Skeletal muscle satellite cell (primary cell): Measurements from ENCODE around the gene OXGR1.

Experiments used
- H3K27me3 ChIP-seq: 2 replicates; pipeline ENCODE4 v1.7.0; 2013; ENCODE audit warnings: low read length; ENCODE audit not compliant: control insufficient read depth, insufficient read depth
- H3K36me3 ChIP-seq: 2 replicates; pipeline ENCODE4 v1.7.0; 2013; ENCODE audit warnings: mild to moderate bottlenecking, control low read depth, low read length; ENCODE audit not compliant: insufficient read depth
- H3K4me1 ChIP-seq: 2 replicates; pipeline ENCODE4 v1.7.0; 2013; ENCODE audit warnings: low read length; ENCODE audit not compliant: control insufficient read depth, insufficient read depth
- H3K4me2 ChIP-seq: 2 replicates; pipeline ENCODE4 v1.7.0; 2013; ENCODE audit warnings: mild to moderate bottlenecking, low read length
- H3K4me3 ChIP-seq: 2 replicates; pipeline ENCODE4 v1.7.0; 2013; ENCODE audit warnings: low read length
- H3K9ac ChIP-seq: 2 replicates; pipeline ENCODE4 v1.7.0; 2013; ENCODE audit warnings: mild to moderate bottlenecking, low read depth, low read length, moderate library complexity
- H3K9me3 ChIP-seq: replicated peaks from 2 replicates; pipeline ENCODE4 v1.7.0; 2013; ENCODE audit warnings: mild to moderate bottlenecking, control low read depth, low read length

Gene OXGR1

GRCh38 chr13:97020194-97020593 is 25.9 kb upstream of the OXGR1 start:
- H3K4me2 ChIP-seq, result no peak overlapping the region
- no peak overlapping the region for H3K9ac ChIP-seq
- H3K4me3 ChIP-seq, result no peak overlapping the region
- no peaks in the 10 kb centered on the region for H3K36me3 ChIP-seq
- H3K4me1 ChIP-seq, result no peaks in the 10 kb centered on the region
- H3K27me3 ChIP-seq, result peaks cover 15% of the 10 kb centered on the region
- H3K9me3 ChIP-seq, result no peaks in the 10 kb centered on the region

GRCh38 chr13:97019236-97019635 is 25.0 kb upstream of the OXGR1 start:
- Histone ChIP-seq H3K36me3 (no peaks in the 10 kb centered on the region), H3K9ac (no peak overlapping the region), H3K9me3 (no peaks in the 10 kb centered on the region), H3K27me3 (peaks cover 15% of the 10 kb centered on the region), H3K4me2 (no peak overlapping the region), H3K4me3 (no peak overlapping the region), H3K4me1 (no peaks in the 10 kb centered on the region)

- no peaks in the 10 kb centered on the region for H3K4me1 ChIP-seq
- no peak overlapping the region for H3K4me2 ChIP-seq
- no peak overlapping the region for H3K9ac ChIP-seq
- no peaks in the 10 kb centered on the region for H3K9me3 ChIP-seq
- H3K27me3 ChIP-seq, result peaks cover 19% of the 10 kb centered on the region
- no peaks in the 10 kb centered on the region for H3K36me3 ChIP-seq
- no peak overlapping the region for H3K4me3 ChIP-seq
Measured at GRCh38 chr13:97018029-97018819, 23.9 kb upstream of the OXGR1 start.

DNA sequence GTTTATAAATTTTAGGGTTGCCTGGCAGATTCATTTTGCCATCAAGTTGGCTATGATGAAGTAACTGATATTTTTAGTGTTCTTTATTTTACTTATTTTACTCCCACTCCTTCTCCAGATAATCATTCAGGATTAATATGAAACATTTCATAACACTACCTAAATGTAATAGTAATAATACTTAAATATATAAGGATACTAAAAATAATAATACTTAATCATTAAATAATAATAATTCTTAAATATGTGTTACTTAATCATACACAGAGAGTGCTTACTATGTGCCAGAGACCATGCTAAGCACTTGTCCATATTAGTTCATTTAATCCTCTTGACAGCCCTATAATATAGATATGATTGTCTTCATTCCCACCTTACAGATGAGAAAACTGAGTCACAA is 23.0 kb upstream of the OXGR1 start:
- H3K4me3 ChIP-seq, result no peak overlapping the region

GRCh38 chr13:97015661-97016350 is 21.5 kb upstream of the OXGR1 start:
- H3K36me3 ChIP-seq, result no peaks in the 10 kb centered on the region
- H3K27me3 ChIP-seq, result peaks cover 21% of the 10 kb centered on the region
- H3K4me1 ChIP-seq, result no peaks in the 10 kb centered on the region
- no peak overlapping the region for H3K9ac ChIP-seq
- H3K4me3 ChIP-seq, result no peak overlapping the region
- no peaks in the 10 kb centered on the region for H3K9me3 ChIP-seq
- no peak overlapping the region for H3K4me2 ChIP-seq

More for the DNA sequence above, 23.0 kb upstream of the OXGR1 start:
- no peaks in the 10 kb centered on the region for H3K9me3 ChIP-seq
- H3K4me1 ChIP-seq, result no peaks in the 10 kb centered on the region
- no peak overlapping the region for H3K9ac ChIP-seq
- H3K36me3 ChIP-seq, result no peaks in the 10 kb centered on the region
- H3K27me3 ChIP-seq, result peaks cover 19% of the 10 kb centered on the region
- H3K4me2 ChIP-seq, result no peak overlapping the region

DNA sequence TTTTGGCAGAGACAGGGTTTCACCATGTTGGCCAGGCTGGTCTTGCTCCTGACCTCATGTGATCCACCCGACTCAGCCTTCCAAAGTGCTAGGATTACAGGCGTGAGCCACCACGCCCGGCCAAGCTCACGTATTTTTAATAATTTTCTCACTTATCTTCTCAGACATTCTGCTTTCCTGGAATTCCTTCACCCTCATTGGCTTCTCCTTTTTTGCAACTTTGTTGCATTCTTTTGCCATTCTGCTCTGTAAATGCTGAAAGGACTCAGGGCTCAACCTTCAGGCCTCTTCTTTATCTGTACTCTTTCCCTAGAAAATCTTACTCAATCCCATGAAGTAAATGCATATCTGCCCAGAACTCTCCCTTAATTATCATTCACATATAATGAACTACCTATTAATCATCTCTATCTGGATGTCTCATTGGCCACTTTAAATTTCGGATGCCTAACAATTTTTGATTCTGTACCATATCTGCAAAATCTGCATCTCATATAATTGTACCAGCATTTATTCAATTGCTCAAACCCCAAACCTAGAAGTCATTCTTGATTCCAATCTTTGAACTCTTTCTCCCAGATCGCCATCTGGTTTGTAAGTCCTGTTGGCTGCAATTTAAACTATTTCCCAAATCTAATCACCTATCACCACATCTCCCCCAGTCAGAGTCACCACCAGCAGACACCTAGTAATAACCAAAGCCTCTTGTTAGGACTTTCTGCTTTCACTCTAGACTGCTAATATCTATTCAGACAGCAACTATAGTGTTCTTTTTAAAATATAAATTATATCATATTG is 18.2 kb upstream of the OXGR1 start:
- H3K9ac ChIP-seq, result no peak overlapping the region

GRCh38 chr13:97011446-97012131 is 17.3 kb upstream of the OXGR1 start:
- Histone ChIP-seq H3K36me3 (no peaks in the 10 kb centered on the region), H3K9ac (no peak overlapping the region)

More for the DNA sequence above, 18.2 kb upstream of the OXGR1 start:
- Histone ChIP-seq H3K4me2 (no peak overlapping the region), H3K27me3 (peaks cover 12% of the 10 kb centered on the region), H3K4me1 (no peaks in the 10 kb centered on the region), H3K36me3 (no peaks in the 10 kb centered on the region), H3K4me3 (no peak overlapping the region), H3K9me3 (no peaks in the 10 kb centered on the region)

DNA sequence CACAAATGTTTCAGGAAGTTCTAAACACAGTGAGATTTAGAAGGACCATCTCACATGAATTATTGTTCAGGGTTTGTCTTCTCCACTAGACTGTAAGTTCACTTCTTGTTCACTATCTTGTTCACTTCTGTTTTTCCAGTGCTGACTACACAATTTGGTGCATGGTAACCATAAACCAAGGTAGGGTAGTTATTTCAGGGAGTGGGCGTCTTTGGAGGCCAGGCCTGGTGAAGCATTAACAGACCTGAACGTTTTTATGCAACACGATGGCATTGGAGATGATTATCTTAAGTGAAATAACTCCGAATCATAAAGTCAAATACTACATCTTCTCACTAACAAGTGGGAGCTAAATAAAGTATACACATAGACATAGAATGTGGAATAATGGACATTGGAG is 14.4 kb upstream of the OXGR1 start:
- Histone ChIP-seq H3K9ac (no peak overlapping the region), H3K4me2 (no peak overlapping the region), H3K9me3 (no peaks in the 10 kb centered on the region), H3K4me3 (no peak overlapping the region), H3K36me3 (no peaks in the 10 kb centered on the region), H3K27me3 (peaks cover 9% of the 10 kb centered on the region), H3K4me1 (peaks cover 16% of the 10 kb centered on the region)

More at GRCh38 chr13:97011446-97012131, 17.3 kb upstream of the OXGR1 start:
- no peak overlapping the region for H3K4me2 ChIP-seq
- H3K4me3 ChIP-seq, result no peak overlapping the region
- peaks cover 12% of the 10 kb centered on the region for H3K27me3 ChIP-seq
- no peaks in the 10 kb centered on the region for H3K4me1 ChIP-seq
- no peaks in the 10 kb centered on the region for H3K9me3 ChIP-seq

- Histone ChIP-seq H3K4me2 (no peak overlapping the region), H3K27me3 (peaks cover 9% of the 10 kb centered on the region), H3K4me3 (no peak overlapping the region), H3K36me3 (no peaks in the 10 kb centered on the region), H3K9me3 (no peaks in the 10 kb centered on the region), H3K4me1 (peaks cover 16% of the 10 kb centered on the region), H3K9ac (no peak overlapping the region)
Measured at GRCh38 chr13:97005625-97006262, 11.5 kb upstream of the OXGR1 start.

GRCh38 chr13:97004886-97005285 is 10.6 kb upstream of the OXGR1 start:
- H3K4me1 ChIP-seq, result peaks cover 16% of the 10 kb centered on the region
- no peak overlapping the region for H3K9ac ChIP-seq
- H3K36me3 ChIP-seq, result no peaks in the 10 kb centered on the region
- H3K4me3 ChIP-seq, result no peak overlapping the region
- H3K9me3 ChIP-seq, result no peaks in the 10 kb centered on the region
- H3K4me2 ChIP-seq, result no peak overlapping the region
- peaks cover 4% of the 10 kb centered on the region for H3K27me3 ChIP-seq
